Ovary (tissue), 9 donors: Measurements from ENCODE around the gene CDKL2. TPM values are rescaled to one million over a fixed set of nuclear protein-coding genes. Genes with fewer than 3 reads are reported as not detected.

Experiments
- DNase-seq, 5 donors: peaks; one replicate each; pipeline ENCODE4 v3.0.0-alpha.2; 2019 to 2020
- H3K27ac ChIP-seq, 2 donors: fragments of 200-600 bp; one replicate each; pipeline versions ENCODE4 v1.5.1 to v1.8.0; 2019 to 2022
- H3K27me3 ChIP-seq: fragments of 200-600 bp; one replicate; pipeline ENCODE4 v1.8.0; 2022
- H3K36me3 ChIP-seq: fragments of 200-600 bp; sonication (generic); one replicate; pipeline ENCODE4 v1.5.1; 2019
- H3K4me1 ChIP-seq: one replicate; pipeline ENCODE4 v1.8.1; 2013; ENCODE audit warnings: mild to moderate bottlenecking, moderate library complexity; ENCODE audit not compliant: insufficient read depth
- H3K4me3 ChIP-seq: fragments of 200-600 bp; sonication (generic); one replicate; pipeline ENCODE4 v1.5.1; 2017
- H3K9me3 ChIP-seq, 2 donors: fragments of 200-600 bp in 1 of 2; sonication (generic) in 1 of 2; one replicate each; pipeline versions ENCODE4 v1.5.1 to v1.8.1; 2013 to 2019; ENCODE audit warnings: mild to moderate bottlenecking in 1 of 2, moderate library complexity in 1 of 2
- CTCF ChIP-seq, 3 donors: fragments of 450-650 bp in 2 of 3; fragments of 200-600 bp in 1 of 3; IDR thresholded peaks; one replicate each; pipeline versions ENCODE4 v1.5.1 to v1.8.0; 2016 to 2022; ENCODE audit warnings: antibody characterized with exemption in 3 of 3, mild to moderate bottlenecking in 1 of 3
- EP300 ChIP-seq: sonication (generic); formaldehyde crosslinking; IDR thresholded peaks from one replicate; pipeline ENCODE4 v1.6.1; 2017; ENCODE audit warnings: antibody characterized with exemption
- POLR2A ChIP-seq: fragments of 450-650 bp; IDR thresholded peaks from one replicate; pipeline ENCODE4 v1.6.1; 2017; ENCODE audit warnings: antibody characterized with exemption, mild to moderate bottlenecking, moderate library complexity
- WGBS, 3 donors: extraction: QIAGEN DNeasy Blood & Tissue Kit in 1 of 3; methylation state at CpG; one replicate each; pipeline versions ENCODE4 v1.1.5 to v1.1.7; 2013 to 2017; 5-methylcytosine and 5-hydroxymethylcytosine counted together
- intact Hi-C, 4 donors: fragments of 100-400 bp; cut with DNase I; formaldehyde crosslinking; loops; one replicate each; pipeline versions ENCODE4 v1.11.0 to v1.15.1; 2022 to 2023
- polyA plus RNA-seq, 2 donors: library from polyadenylated mRNA; stranded (reverse); fragments of 200-250 nt in 1 of 2; fragments of 350-450 nt in 1 of 2; fragmentation: Illumina TruSeq in 1 of 2; extraction: RNeasy Lipid Tissue Mini Kit (QIAGEN cat#74804) in 1 of 2; gene quantifications; one replicate each; pipeline ENCODE4 v1.2.3, GENCODE V29; 2013 to 2014
- total RNA-seq, 7 donors: library from RNA; depleted of rRNA in 2 of 7; stranded (reverse); fragments of >200 nt in 2 of 7; fragmentation: NEBNext Ultra II Directional in 3 of 7; extraction: Animal tissue kit (Norgen Biotek cat#: 25700) in 3 of 7; gene quantifications; one replicate each; pipeline versions ENCODE4 v1.1.0 to v1.2.4, GENCODE V29; 2016 to 2023
- donor health status: DM: no; HTN: no; CAD: no; lungs with moderate emphysema.
- donor health status: DM: no; HTN: no; CAD: no.
- donor health status: Bipolar disorder and iron deficiency.
- donor health status: DM: yes; HTN: yes; CAD: no.
- donor health status: DM: no; HTN: no; CAD: no.
- donor health status: DM: yes; HTN: yes; CAD: no.

CDKL2 gene
- total and polyA plus RNA-seq, 9 donors: 0.45 to 3.4 (median 1.4) TPM

- intact Hi-C loops: no loop called here
- no peaks in the 10 kb centered on the region for H3K36me3 ChIP-seq
- H3K27ac ChIP-seq: no peak overlapping the region
- 81 to 85% (median 84%) methylated on average over 4 of the region's 4 CpGs for WGBS, 3 donors
- no peaks in the 10 kb centered on the region for H3K9me3 ChIP-seq
- no peak for DNase-seq
- H3K4me1 ChIP-seq: peaks cover 3% of the 10 kb centered on the region
- H3K27me3 ChIP-seq: no peaks in the 10 kb centered on the region
- TF ChIP-seq EP300: no peak
- no peak for TF ChIP-seq POLR2A
- TF ChIP-seq CTCF (IDR thresholded peaks at IDR 0.05): no peak
- no peak overlapping the region for H3K4me3 ChIP-seq
These were observed 28.5 kb upstream of the CDKL2 start for GRCh38 chr4:75658876-75659275.

DNA sequence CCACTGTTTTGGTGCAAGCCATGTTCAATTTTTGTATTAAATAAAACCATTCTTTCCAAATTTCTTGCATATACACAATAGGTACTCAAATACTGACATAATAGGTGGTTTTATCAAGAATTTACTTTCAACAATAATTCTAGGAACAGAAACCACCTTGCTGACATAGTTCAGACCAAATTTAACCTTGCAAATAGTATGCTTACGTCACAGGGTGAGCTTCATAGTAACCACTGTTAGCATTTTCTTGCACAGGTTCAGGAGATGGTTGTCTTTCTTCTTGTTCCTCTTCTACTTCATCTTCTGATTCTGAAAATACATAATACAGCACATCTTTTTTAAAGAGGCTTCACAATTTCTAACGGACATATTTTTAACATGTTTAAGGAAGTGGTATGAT, 25.2 kb upstream of the CDKL2 start:
- no peak for TF ChIP-seq EP300
- TF ChIP-seq CTCF (IDR thresholded peaks at IDR 0.05): no peak
- TF ChIP-seq POLR2A: no peak
- WGBS, 3 donors: 76 to 90% (median 78%) methylated on average over 2 of the region's 2 CpGs
- no peak overlapping the region for H3K4me3 ChIP-seq
- no peaks in the 10 kb centered on the region for H3K27me3 ChIP-seq
- no peaks in the 10 kb centered on the region for H3K4me1 ChIP-seq
- no peak for DNase-seq
- intact Hi-C loops: no loop called here
- H3K27ac ChIP-seq: no peak overlapping the region
- no peaks in the 10 kb centered on the region for H3K9me3 ChIP-seq
- H3K36me3 ChIP-seq: no peaks in the 10 kb centered on the region

GRCh38 chr4:75654905-75655304, 24.6 kb upstream of the CDKL2 start:
- WGBS, 3 donors: 72 to 86% (median 73%) methylated on average over 1 of the region's 1 CpG
- H3K9me3 ChIP-seq: no peaks in the 10 kb centered on the region
- H3K27me3 ChIP-seq: no peaks in the 10 kb centered on the region
- intact Hi-C loops: no loop called here
- no peak overlapping the region for H3K27ac ChIP-seq
- no peaks in the 10 kb centered on the region for H3K4me1 ChIP-seq
- H3K36me3 ChIP-seq: no peaks in the 10 kb centered on the region
- H3K4me3 ChIP-seq: no peak overlapping the region
- TF ChIP-seq POLR2A (no peak), CTCF (IDR thresholded peaks at IDR 0.05) (no peak), EP300 (no peak)
- DNase-seq: no peak

DNA sequence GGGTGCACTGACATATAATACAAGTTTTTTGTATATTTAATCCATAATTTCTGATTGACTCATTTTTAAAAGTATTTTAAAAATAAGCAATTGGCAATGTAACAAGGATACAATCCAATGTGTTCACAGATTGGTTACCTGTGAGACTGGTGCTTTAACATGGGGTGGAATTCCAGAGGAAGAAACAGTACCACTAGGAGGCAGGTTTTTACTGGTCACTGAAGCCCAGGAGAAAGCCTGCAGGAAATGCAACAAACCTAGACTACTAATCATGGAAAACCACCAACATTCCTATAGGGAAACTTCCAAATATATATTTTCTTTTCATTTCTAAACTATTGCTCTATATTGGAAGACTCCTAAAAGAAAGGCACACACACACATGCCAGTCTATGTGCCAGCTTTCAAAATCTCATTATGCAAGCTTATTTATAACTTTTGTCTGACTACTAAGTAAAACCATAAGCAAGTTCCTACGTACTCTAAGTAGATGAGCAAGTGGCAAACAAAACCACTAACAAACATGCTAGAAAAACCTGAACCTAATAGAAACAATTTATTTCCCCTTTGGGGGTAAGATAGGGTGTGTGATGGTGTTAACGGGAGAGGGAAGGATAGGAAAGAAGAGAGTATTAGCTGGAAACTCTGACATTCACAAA, 23.6 kb upstream of the CDKL2 start:
- H3K4me1 ChIP-seq: no peaks in the 10 kb centered on the region
- no peak overlapping the region for H3K4me3 ChIP-seq
- no peak for TF ChIP-seq CTCF (IDR thresholded peaks at IDR 0.05)
- no peak for TF ChIP-seq EP300
- no peak for TF ChIP-seq POLR2A
- DNase-seq: no peak
- no peaks in the 10 kb centered on the region for H3K27me3 ChIP-seq
- H3K9me3 ChIP-seq: no peaks in the 10 kb centered on the region
- WGBS, 3 donors: 89 to 91% (median 89%) methylated on average over 2 of the region's 2 CpGs
- H3K27ac ChIP-seq: no peak overlapping the region
- intact Hi-C loops: no loop called here
- no peaks in the 10 kb centered on the region for H3K36me3 ChIP-seq
